Measurements from ENCODE around the gene DNMT3A.

DNA sequence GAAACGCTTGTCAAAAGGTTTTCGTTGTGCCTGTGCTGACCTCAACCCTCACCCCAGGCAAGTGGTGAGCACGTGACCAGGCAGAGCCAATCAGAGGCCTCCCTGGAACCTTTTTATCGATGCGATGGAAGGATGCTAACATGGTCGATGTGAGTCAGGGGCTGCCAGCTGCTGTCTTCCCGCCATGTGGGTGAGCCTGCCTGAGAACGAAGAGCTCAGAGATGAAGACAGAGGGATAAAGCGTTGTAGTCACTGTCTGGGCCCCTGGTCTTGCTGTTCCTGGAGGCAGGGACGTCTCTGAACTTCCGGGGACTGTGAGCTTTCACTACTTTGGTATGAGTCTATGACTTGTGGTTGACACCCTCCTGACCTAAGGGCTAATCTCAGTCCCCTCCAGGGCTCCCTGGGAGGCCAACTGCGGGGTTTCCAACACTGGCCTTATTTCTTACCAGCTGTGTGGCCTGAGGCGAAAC, 18.6 kb downstream of the DNMT3A start:
- TF ChIP-seq, protein P1, sequence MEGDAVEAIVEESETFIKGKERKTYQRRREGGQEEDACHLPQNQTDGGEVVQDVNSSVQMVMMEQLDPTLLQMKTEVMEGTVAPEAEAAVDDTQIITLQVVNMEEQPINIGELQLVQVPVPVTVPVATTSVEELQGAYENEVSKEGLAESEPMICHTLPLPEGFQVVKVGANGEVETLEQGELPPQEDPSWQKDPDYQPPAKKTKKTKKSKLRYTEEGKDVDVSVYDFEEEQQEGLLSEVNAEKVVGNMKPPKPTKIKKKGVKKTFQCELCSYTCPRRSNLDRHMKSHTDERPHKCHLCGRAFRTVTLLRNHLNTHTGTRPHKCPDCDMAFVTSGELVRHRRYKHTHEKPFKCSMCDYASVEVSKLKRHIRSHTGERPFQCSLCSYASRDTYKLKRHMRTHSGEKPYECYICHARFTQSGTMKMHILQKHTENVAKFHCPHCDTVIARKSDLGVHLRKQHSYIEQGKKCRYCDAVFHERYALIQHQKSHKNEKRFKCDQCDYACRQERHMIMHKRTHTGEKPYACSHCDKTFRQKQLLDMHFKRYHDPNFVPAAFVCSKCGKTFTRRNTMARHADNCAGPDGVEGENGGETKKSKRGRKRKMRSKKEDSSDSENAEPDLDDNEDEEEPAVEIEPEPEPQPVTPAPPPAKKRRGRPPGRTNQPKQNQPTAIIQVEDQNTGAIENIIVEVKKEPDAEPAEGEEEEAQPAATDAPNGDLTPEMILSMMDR (IDR thresholded peaks at IDR 0.05): no peak
- no peak for TF ChIP-seq EZH2 (IDR thresholded peaks at IDR 0.05; ENCODE audit: borderline replicate concordance, insufficient read depth, low read depth, low read length, poor library complexity, severe bottlenecking)

Measured in B cell (primary cell).